Activated gamma-delta T cell treated with Interleukin-2 at 50 U/mL for 16 hours (primary cell): Measurements from ENCODE around the gene TSHZ1.
"Not testable (repeated sequence)": the region's sequence is repeated elsewhere in the genome, so short reads cannot be mapped to it uniquely, and the experiment has no call there.

Experiments
- DNase-seq: peaks from one replicate; pipeline ENCODE4 v3.0.0-alpha.2; 2020

Gene TSHZ1

GRCh38 chr18:75183524-75183923 is 27.1 kb upstream of the TSHZ1 start:
- no peak for DNase-seq

GRCh38 chr18:75183973-75184493 is 26.6 kb upstream of the TSHZ1 start:
- no peak for DNase-seq

GRCh38 chr18:75185460-75185859 is 25.1 kb upstream of the TSHZ1 start:
- no peak for DNase-seq

- DNase-seq, result not testable (repeated sequence)
These were observed 22.9 kb upstream of the TSHZ1 start for GRCh38 chr18:75187702-75188101.

- DNase-seq, result no peak
These were observed 20.9 kb upstream of the TSHZ1 start for GRCh38 chr18:75189696-75190095.

GRCh38 chr18:75192899-75193298 is 17.7 kb upstream of the TSHZ1 start:
- no peak for DNase-seq

GRCh38 chr18:75198036-75198435 is 12.6 kb upstream of the TSHZ1 start:
- no peak for DNase-seq

GRCh38 chr18:75199327-75199726 is 11.3 kb upstream of the TSHZ1 start:
- DNase-seq, result no peak

- DNase-seq, result no peak
These were observed 10.5 kb upstream of the TSHZ1 start for GRCh38 chr18:75200071-75200470.

- DNase-seq, result no peak
These were observed 9.9 kb upstream of the TSHZ1 start for GRCh38 chr18:75200605-75201280.

GRCh38 chr18:75201282-75202270 is 9.0 kb upstream of the TSHZ1 start:
- no peak for DNase-seq

GRCh38 chr18:75202696-75203365 is 7.8 kb upstream of the TSHZ1 start:
- no peak for DNase-seq

- no peak for DNase-seq
These were observed 7.0 kb upstream of the TSHZ1 start for GRCh38 chr18:75203416-75204268.

GRCh38 chr18:75204269-75204731 is 6.3 kb upstream of the TSHZ1 start:
- DNase-seq, result no peak

- no peak for DNase-seq
These were observed 5.7 kb upstream of the TSHZ1 start for GRCh38 chr18:75204732-75205513.

GRCh38 chr18:75205514-75206132 is 5.0 kb upstream of the TSHZ1 start:
- DNase-seq, result no peak

GRCh38 chr18:75206452-75207309 is 3.9 kb upstream of the TSHZ1 start:
- DNase-seq, result no peak

- no peak for DNase-seq
These were observed 3.1 kb upstream of the TSHZ1 start for GRCh38 chr18:75207310-75208154.
